ENCODE results near the gene PRKCE. TPM values are rescaled to one million over a fixed set of nuclear protein-coding genes. Genes with fewer than 3 reads are reported as not detected.

The PRKCE gene
- total RNA-seq, 1 experiment from 2014 or later: 2.4 TPM

- CTCF ChIA-PET: no interaction called here
- Histone ChIP-seq H3K4me1 (ENCODE audit: insufficient read depth, low read length, poor library complexity, severe bottlenecking) (no peaks in the 10 kb centered on the region), H3K27ac (ENCODE audit: low read depth, low read length, poor library complexity, severe bottlenecking) (no peak overlapping the region), H3K4me3 (ENCODE audit: low read depth, low read length, poor library complexity, severe bottlenecking) (no peak overlapping the region), H3K27me3 (replicated peaks; ENCODE audit: insufficient read depth, low read depth, low read length, poor library complexity) (no peaks in the 10 kb centered on the region), H3K36me3 (ENCODE audit: insufficient read depth, low read length, poor library complexity, severe bottlenecking) (no peaks in the 10 kb centered on the region), H3K9me3 (ENCODE audit: low read depth, low read length, poor library complexity, severe bottlenecking) (no peaks in the 10 kb centered on the region)
- intact Hi-C loops (cut with micrococcal nuclease; ENCODE audit: unreplicated experiment): no loop called here
- TF ChIP-seq CTCF (conservative IDR thresholded peaks at IDR 0.05; ENCODE audit: low read depth, low read length) (no peak), EZH2 (IDR thresholded peaks at IDR 0.05; ENCODE audit: borderline replicate concordance, low read depth, low read length, poor library complexity, severe bottlenecking) (no peak)
- BruUV-seq (replicated peaks): no TSS peak
- peak; percentile 66 for DNase-seq (ENCODE audit: low spot score)
- POLR2A ChIA-PET (ENCODE audit: low non-redundant PET): no interaction called here
These were observed 527.7 kb downstream of the PRKCE start for GRCh38 chr2:46179037-46179621.

- Histone ChIP-seq H3K9me3 (ENCODE audit: low read depth, low read length, poor library complexity, severe bottlenecking) (no peaks in the 10 kb centered on the region), H3K4me3 (ENCODE audit: low read depth, low read length, poor library complexity, severe bottlenecking) (no peak overlapping the region), H3K36me3 (ENCODE audit: insufficient read depth, low read length, poor library complexity, severe bottlenecking) (no peaks in the 10 kb centered on the region), H3K27ac (ENCODE audit: low read depth, low read length, poor library complexity, severe bottlenecking) (no peak overlapping the region), H3K27me3 (replicated peaks; ENCODE audit: insufficient read depth, low read depth, low read length, poor library complexity) (no peaks in the 10 kb centered on the region), H3K4me1 (ENCODE audit: insufficient read depth, low read length, poor library complexity, severe bottlenecking) (no peaks in the 10 kb centered on the region)
- no peak for DNase-seq (ENCODE audit: low spot score)
- BruUV-seq (replicated peaks): no TSS peak
- CTCF ChIA-PET: no interaction called here
- POLR2A ChIA-PET (ENCODE audit: low non-redundant PET): no interaction called here
- TF ChIP-seq CTCF (conservative IDR thresholded peaks at IDR 0.05; ENCODE audit: low read depth, low read length): no peak
- no peak for TF ChIP-seq EZH2 (IDR thresholded peaks at IDR 0.05; ENCODE audit: borderline replicate concordance, low read depth, low read length, poor library complexity, severe bottlenecking)
- intact Hi-C loops (cut with micrococcal nuclease; ENCODE audit: unreplicated experiment): no loop called here
These were observed 528.7 kb downstream of the PRKCE start for GRCh38 chr2:46180189-46180588.

GRCh38 chr2:46181306-46181705 lies 529.8 kb downstream of the PRKCE start:
- ChIA-PET CTCF (no interaction called here), POLR2A (ENCODE audit: low non-redundant PET) (no interaction called here)
- Histone ChIP-seq H3K27me3 (replicated peaks; ENCODE audit: insufficient read depth, low read depth, low read length, poor library complexity) (no peaks in the 10 kb centered on the region), H3K27ac (ENCODE audit: low read depth, low read length, poor library complexity, severe bottlenecking) (no peak overlapping the region), H3K36me3 (ENCODE audit: insufficient read depth, low read length, poor library complexity, severe bottlenecking) (no peaks in the 10 kb centered on the region), H3K4me3 (ENCODE audit: low read depth, low read length, poor library complexity, severe bottlenecking) (no peak overlapping the region), H3K9me3 (ENCODE audit: low read depth, low read length, poor library complexity, severe bottlenecking) (no peaks in the 10 kb centered on the region), H3K4me1 (ENCODE audit: insufficient read depth, low read length, poor library complexity, severe bottlenecking) (no peaks in the 10 kb centered on the region)
- BruUV-seq (replicated peaks): no TSS peak
- TF ChIP-seq EZH2 (IDR thresholded peaks at IDR 0.05; ENCODE audit: borderline replicate concordance, low read depth, low read length, poor library complexity, severe bottlenecking) (no peak), CTCF (conservative IDR thresholded peaks at IDR 0.05; ENCODE audit: low read depth, low read length) (no peak)
- DNase-seq (ENCODE audit: low spot score): no peak
- intact Hi-C loops (cut with micrococcal nuclease; ENCODE audit: unreplicated experiment): no loop called here
